CD4-positive, alpha-beta T cell treated with Interferon gamma for 1 hour (primary cell): ENCODE measurements around the gene OR1I1.
"Not testable (repeated sequence)": the region's sequence is repeated elsewhere in the genome, so short reads cannot be mapped to it uniquely, and the experiment has no call there.

Experiments
- DNase-seq: peaks from one replicate; pipeline ENCODE4 v3.0.0-alpha.2; 2020

Gene OR1I1

GRCh38 chr19:15081911-15082310 is at the start of gene OR1I1:
TSS of gene OR1I1 (plus strand) at chr19:15082211. CDS start at chr19:15087066, 4,855 bp downstream.
- no peak for DNase-seq

- DNase-seq, result no peak
These were observed 46.2 kb upstream of the OR1I1 start for GRCh38 chr19:15035795-15036311.

GRCh38 chr19:15037586-15037985 is 44.4 kb upstream of the OR1I1 start:
- no peak for DNase-seq

GRCh38 chr19:15038294-15038693 is 43.7 kb upstream of the OR1I1 start:
- no peak for DNase-seq

GRCh38 chr19:15042003-15042402 is 40.0 kb upstream of the OR1I1 start:
- DNase-seq, result no peak

- DNase-seq, result no peak
These were observed 39.2 kb upstream of the OR1I1 start for GRCh38 chr19:15042826-15043225.

- DNase-seq, result no peak
These were observed 36.5 kb upstream of the OR1I1 start for GRCh38 chr19:15045506-15045905.

GRCh38 chr19:15047680-15048079 is 34.3 kb upstream of the OR1I1 start:
- DNase-seq, result no peak

- DNase-seq, result no peak
These were observed 33.9 kb upstream of the OR1I1 start for GRCh38 chr19:15048128-15048527.

- no peak for DNase-seq
These were observed 33.0 kb upstream of the OR1I1 start, which contains the start of gene CASP14 for GRCh38 chr19:15048885-15049541. TSS of gene CASP14 (plus strand) at chr19:15049480. CDS start at chr19:15052252, 2,772 bp downstream.

- DNase-seq, result no peak
These were observed 31.4 kb upstream of the OR1I1 start for GRCh38 chr19:15050639-15051038.

GRCh38 chr19:15062036-15062435 is 20.0 kb upstream of the OR1I1 start:
- DNase-seq, result no peak

- DNase-seq, result not testable (repeated sequence)
These were observed 11.6 kb upstream of the OR1I1 start for GRCh38 chr19:15070386-15070785.

- no peak for DNase-seq
These were observed 8.9 kb upstream of the OR1I1 start for GRCh38 chr19:15072930-15073647.

GRCh38 chr19:15074371-15074770 is 7.6 kb upstream of the OR1I1 start:
- no peak for DNase-seq

GRCh38 chr19:15075806-15076205 is 6.2 kb upstream of the OR1I1 start:
- no peak for DNase-seq

- DNase-seq, result not testable (repeated sequence)
These were observed 2.0 kb upstream of the OR1I1 start for GRCh38 chr19:15080002-15080401.

- no peak for DNase-seq
These were observed 5.2 kb downstream of the OR1I1 start for GRCh38 chr19:15087182-15087581.

GRCh38 chr19:15091918-15092753 is 10.1 kb downstream of the OR1I1 start:
- DNase-seq, result peak; percentile 20

GRCh38 chr19:15093001-15093400 is 11.0 kb downstream of the OR1I1 start:
- no peak for DNase-seq

GRCh38 chr19:15096223-15096622 is 14.2 kb downstream of the OR1I1 start:
- no peak for DNase-seq

- not testable (repeated sequence) for DNase-seq
These were observed 16.0 kb downstream of the OR1I1 start for GRCh38 chr19:15097980-15098379.

GRCh38 chr19:15098460-15098859 is 16.4 kb downstream of the OR1I1 start:
- DNase-seq, result no peak
